ENCODE data around the gene CD300LB. TPM values are rescaled to one million over a fixed set of nuclear protein-coding genes. Genes with fewer than 3 reads are reported as not detected.
"Not testable (repeated sequence)": the region's sequence is repeated elsewhere in the genome, so short reads cannot be mapped to it uniquely, and the experiment has no call there.

Gene CD300LB
- not detected in 3 replicates for total RNA-seq
- long read RNA-seq = 0 reads

GRCh38 chr17:74531231-74531761, at the start of gene CD300LB:
TSS of gene CD300LB (minus strand) at chr17:74531475. CDS start at chr17:74531350, 125 bp downstream.
- H3K27me3 Mint-ChIP-seq (ENCODE audit: low read depth) = peaks cover 39% of the 10 kb centered on the region
- H3K4me1 Mint-ChIP-seq (ENCODE audit: low read depth) = no peaks in the 10 kb centered on the region
- H3K36me3 Mint-ChIP-seq (ENCODE audit: low read depth) = no peaks in the 10 kb centered on the region
- peak within 1 kb of the TSS; percentile 57 for H3K27ac Mint-ChIP-seq (ENCODE audit: unreplicated experiment)
- peaks cover 2% of the 10 kb centered on the region for H3K9me3 Mint-ChIP-seq (ENCODE audit: low read depth)
- H3K4me3 Mint-ChIP-seq (ENCODE audit: unreplicated experiment) = no peak within 1 kb of the TSS
- no peak for TF ChIP-seq CTCF (IDR thresholded peaks at IDR 0.05)
- DNase-seq (ENCODE audit: low spot score) = peak; percentile 77

GRCh38 chr17:74579900-74580299, 48.6 kb upstream of the CD300LB start:
- H3K27ac Mint-ChIP-seq (ENCODE audit: unreplicated experiment) = no peak overlapping the region
- no peak overlapping the region for H3K4me3 Mint-ChIP-seq (ENCODE audit: unreplicated experiment)
- H3K9me3 Mint-ChIP-seq (ENCODE audit: low read depth) = peaks cover 9% of the 10 kb centered on the region
- peaks cover 15% of the 10 kb centered on the region for H3K27me3 Mint-ChIP-seq (ENCODE audit: low read depth)
- peaks cover 1% of the 10 kb centered on the region for H3K36me3 Mint-ChIP-seq (ENCODE audit: low read depth)
- no peaks in the 10 kb centered on the region for H3K4me1 Mint-ChIP-seq (ENCODE audit: low read depth)
- DNase-seq (ENCODE audit: low spot score) = no peak
- TF ChIP-seq CTCF (IDR thresholded peaks at IDR 0.05) = no peak

- H3K4me1 Mint-ChIP-seq (ENCODE audit: low read depth) = no peaks in the 10 kb centered on the region
- peaks cover 21% of the 10 kb centered on the region for H3K27me3 Mint-ChIP-seq (ENCODE audit: low read depth)
- H3K27ac Mint-ChIP-seq (ENCODE audit: unreplicated experiment) = no peak overlapping the region
- H3K36me3 Mint-ChIP-seq (ENCODE audit: low read depth) = no peaks in the 10 kb centered on the region
- no peaks in the 10 kb centered on the region for H3K9me3 Mint-ChIP-seq (ENCODE audit: low read depth)
- no peak for TF ChIP-seq CTCF (IDR thresholded peaks at IDR 0.05)
- H3K4me3 Mint-ChIP-seq (ENCODE audit: unreplicated experiment) = no peak overlapping the region
- DNase-seq (ENCODE audit: low spot score) = no peak
Measured at GRCh38 chr17:74578979-74579378, 47.7 kb upstream of the CD300LB start.

GRCh38 chr17:74574489-74575142, 43.3 kb upstream of the CD300LB start:
- TF ChIP-seq CTCF (IDR thresholded peaks at IDR 0.05) = no peak
- Mint-ChIP-seq H3K27me3 (ENCODE audit: low read depth) (peaks cover 21% of the 10 kb centered on the region), H3K9me3 (ENCODE audit: low read depth) (peaks cover 4% of the 10 kb centered on the region), H3K4me1 (ENCODE audit: low read depth) (peaks cover 8% of the 10 kb centered on the region), H3K27ac (ENCODE audit: unreplicated experiment) (no peak overlapping the region), H3K4me3 (ENCODE audit: unreplicated experiment) (no peak overlapping the region), H3K36me3 (ENCODE audit: low read depth) (no peaks in the 10 kb centered on the region)
- DNase-seq (ENCODE audit: low spot score) = no peak

- H3K4me3 Mint-ChIP-seq (ENCODE audit: unreplicated experiment); H3K27ac Mint-ChIP-seq (ENCODE audit: unreplicated experiment); H3K36me3 Mint-ChIP-seq (ENCODE audit: low read depth); H3K9me3 Mint-ChIP-seq (ENCODE audit: low read depth); DNase-seq (ENCODE audit: low spot score): not testable (repeated sequence)
- peaks cover 21% of the 10 kb centered on the region for H3K27me3 Mint-ChIP-seq (ENCODE audit: low read depth)
- peaks cover 18% of the 10 kb centered on the region for H3K4me1 Mint-ChIP-seq (ENCODE audit: low read depth)
Measured at GRCh38 chr17:74573635-74574034, 42.4 kb upstream of the CD300LB start.

GRCh38 chr17:74573169-74573568, 41.9 kb upstream of the CD300LB start:
- Mint-ChIP-seq H3K27me3 (ENCODE audit: low read depth) (peaks cover 21% of the 10 kb centered on the region), H3K4me3 (ENCODE audit: unreplicated experiment) (no peak overlapping the region), H3K36me3 (ENCODE audit: low read depth) (no peaks in the 10 kb centered on the region), H3K27ac (ENCODE audit: unreplicated experiment) (no peak overlapping the region), H3K4me1 (ENCODE audit: low read depth) (peaks cover 22% of the 10 kb centered on the region), H3K9me3 (ENCODE audit: low read depth) (peaks cover 4% of the 10 kb centered on the region)
- DNase-seq (ENCODE audit: low spot score) = no peak
- TF ChIP-seq CTCF (IDR thresholded peaks at IDR 0.05) = no peak
